Measurements from ENCODE around the gene CSGALNACT2.

DNA sequence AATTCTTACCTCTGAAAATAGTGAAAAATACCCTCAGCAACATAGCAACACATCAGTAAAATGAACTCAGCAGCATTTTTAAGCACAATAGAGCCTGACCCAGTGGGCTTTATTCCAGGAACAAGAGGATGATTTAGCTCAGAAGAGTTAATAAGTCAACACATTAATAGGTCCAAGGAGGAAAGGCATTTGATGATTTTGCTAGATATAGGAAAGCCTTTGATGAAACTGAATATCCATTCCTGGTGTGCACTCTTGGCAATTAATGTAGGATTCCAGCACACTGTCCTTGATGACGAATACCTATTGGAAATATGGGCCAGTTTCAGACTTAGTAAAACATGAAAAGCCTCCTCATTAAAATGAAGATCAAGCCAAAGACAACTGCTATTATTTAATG, 86.1 kb downstream of the CSGALNACT2 start:
- TF ChIP-seq, protein P1, sequence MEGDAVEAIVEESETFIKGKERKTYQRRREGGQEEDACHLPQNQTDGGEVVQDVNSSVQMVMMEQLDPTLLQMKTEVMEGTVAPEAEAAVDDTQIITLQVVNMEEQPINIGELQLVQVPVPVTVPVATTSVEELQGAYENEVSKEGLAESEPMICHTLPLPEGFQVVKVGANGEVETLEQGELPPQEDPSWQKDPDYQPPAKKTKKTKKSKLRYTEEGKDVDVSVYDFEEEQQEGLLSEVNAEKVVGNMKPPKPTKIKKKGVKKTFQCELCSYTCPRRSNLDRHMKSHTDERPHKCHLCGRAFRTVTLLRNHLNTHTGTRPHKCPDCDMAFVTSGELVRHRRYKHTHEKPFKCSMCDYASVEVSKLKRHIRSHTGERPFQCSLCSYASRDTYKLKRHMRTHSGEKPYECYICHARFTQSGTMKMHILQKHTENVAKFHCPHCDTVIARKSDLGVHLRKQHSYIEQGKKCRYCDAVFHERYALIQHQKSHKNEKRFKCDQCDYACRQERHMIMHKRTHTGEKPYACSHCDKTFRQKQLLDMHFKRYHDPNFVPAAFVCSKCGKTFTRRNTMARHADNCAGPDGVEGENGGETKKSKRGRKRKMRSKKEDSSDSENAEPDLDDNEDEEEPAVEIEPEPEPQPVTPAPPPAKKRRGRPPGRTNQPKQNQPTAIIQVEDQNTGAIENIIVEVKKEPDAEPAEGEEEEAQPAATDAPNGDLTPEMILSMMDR (conservative IDR thresholded peaks at IDR 0.05; ENCODE audit: low read depth, low read length) = no peak
- no peak for TF ChIP-seq EZH2 (IDR thresholded peaks at IDR 0.05; ENCODE audit: low read length, unreplicated experiment)
- no peak for TF ChIP-seq EZH2phosphoT487 (IDR thresholded peaks at IDR 0.05; ENCODE audit: borderline replicate concordance, low read length)
